Astrocyte (in vitro differentiated cells and primary cell): ENCODE data around the gene HCN1.
A peak's percentile ranks its signal among the peaks of the same experiment; 100 is the strongest.

Experiments used
- EZH2 ChIP-seq: IDR thresholded peaks from 2 replicates; pipeline ENCODE4 v1.6.1; 2012; ENCODE audit warnings: mild to moderate bottlenecking, low read length, inconsistent platforms; ENCODE audit not compliant: insufficient read depth
- TF ChIP-seq, protein P1 (sequence below): IDR thresholded peaks from 2 replicates; pipeline ENCODE4 v1.5.1; 2011; ENCODE audit warnings: low read depth, mild to moderate bottlenecking, inconsistent platforms, low read length, moderate library complexity; ENCODE audit not compliant: insufficient read depth

DNA sequence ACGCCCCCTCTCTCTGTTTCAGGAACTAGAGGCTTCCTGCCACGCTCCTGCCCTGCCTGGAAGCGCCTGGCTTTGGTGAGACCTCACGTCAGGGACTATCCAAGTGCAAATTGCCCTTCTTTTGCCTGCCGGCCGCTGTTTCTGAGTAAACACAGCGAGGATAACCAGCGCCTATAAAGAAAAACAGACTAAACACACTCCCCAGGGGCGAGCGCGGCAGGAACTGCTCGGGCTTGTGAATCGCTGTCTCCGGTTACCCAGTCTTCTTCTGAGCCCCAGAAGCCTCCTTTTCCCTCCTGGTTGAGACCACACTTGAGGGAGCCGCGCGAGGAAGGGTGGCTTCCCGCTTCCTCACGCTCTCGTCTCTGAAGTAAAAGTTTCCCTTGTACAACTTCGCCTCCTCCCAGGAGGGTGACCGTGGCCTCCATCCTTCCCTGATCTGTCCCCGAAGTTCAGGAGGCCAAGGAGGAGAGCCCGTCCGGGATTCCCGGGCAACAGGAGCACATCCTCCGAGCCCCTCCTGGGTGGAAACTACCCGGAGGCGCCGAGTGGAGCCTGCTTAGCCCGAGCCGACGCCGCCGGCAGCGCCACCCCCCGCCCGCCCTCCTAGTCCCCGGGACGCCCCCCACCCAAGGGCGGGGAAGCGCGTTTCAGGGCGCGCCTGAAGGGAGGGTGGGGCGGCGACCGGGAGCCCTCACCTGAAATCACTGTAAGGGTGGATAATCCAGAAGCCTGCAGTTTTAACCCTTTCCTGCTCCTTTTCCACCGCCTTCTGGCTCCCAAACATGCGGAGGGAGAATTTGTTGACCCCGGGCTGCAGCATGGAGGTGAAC lies 993 bp downstream of the HCN1 start:
- TF ChIP-seq, protein P1, sequence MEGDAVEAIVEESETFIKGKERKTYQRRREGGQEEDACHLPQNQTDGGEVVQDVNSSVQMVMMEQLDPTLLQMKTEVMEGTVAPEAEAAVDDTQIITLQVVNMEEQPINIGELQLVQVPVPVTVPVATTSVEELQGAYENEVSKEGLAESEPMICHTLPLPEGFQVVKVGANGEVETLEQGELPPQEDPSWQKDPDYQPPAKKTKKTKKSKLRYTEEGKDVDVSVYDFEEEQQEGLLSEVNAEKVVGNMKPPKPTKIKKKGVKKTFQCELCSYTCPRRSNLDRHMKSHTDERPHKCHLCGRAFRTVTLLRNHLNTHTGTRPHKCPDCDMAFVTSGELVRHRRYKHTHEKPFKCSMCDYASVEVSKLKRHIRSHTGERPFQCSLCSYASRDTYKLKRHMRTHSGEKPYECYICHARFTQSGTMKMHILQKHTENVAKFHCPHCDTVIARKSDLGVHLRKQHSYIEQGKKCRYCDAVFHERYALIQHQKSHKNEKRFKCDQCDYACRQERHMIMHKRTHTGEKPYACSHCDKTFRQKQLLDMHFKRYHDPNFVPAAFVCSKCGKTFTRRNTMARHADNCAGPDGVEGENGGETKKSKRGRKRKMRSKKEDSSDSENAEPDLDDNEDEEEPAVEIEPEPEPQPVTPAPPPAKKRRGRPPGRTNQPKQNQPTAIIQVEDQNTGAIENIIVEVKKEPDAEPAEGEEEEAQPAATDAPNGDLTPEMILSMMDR = no peak
- TF ChIP-seq EZH2 = peak; percentile 27
